SU-DHL-6 (cell line): Measurements from ENCODE around the gene TMIGD2.

Experiments used
- H2AFZ ChIP-seq: fragments of 200-600 bp; sonication (generic); 2 replicates; pipeline ENCODE4 v1.6.1; 2014; ENCODE audit warnings: low read depth, mild to moderate bottlenecking, moderate library complexity, mixed read lengths, antibody characterized with exemption, low read length; ENCODE audit not compliant: severe bottlenecking
- H3F3A ChIP-seq: fragments of 200-600 bp; shearing (Covaris generic); 2 replicates; pipeline ENCODE4 v1.6.0; 2016; ENCODE audit warnings: antibody characterized with exemption, mild to moderate bottlenecking; ENCODE audit not compliant: insufficient read depth
- H3K27ac ChIP-seq: fragments of 200-600 bp; sonication (generic); 2 replicates; pipeline ENCODE4 v1.5.1; 2016; ENCODE audit warnings: low read depth, mild to moderate bottlenecking, low read length, moderate library complexity, mixed read lengths
- H3K27me3 ChIP-seq: fragments of 200-600 bp; sonication (generic), shearing (Covaris generic); 2 replicates; pipeline ENCODE4 v1.6.0; 2014; ENCODE audit warnings: mild to moderate bottlenecking, low read length
- H3K36me3 ChIP-seq: fragments of 200-600 bp; sonication (generic); 2 replicates; pipeline ENCODE4 v1.6.1; 2014; ENCODE audit warnings: mild to moderate bottlenecking, low read length, mixed read lengths
- H3K4me2 ChIP-seq: fragments of 300-600, 200-600 bp; shearing (Covaris generic), sonication (generic); 2 replicates; pipeline ENCODE4 v1.6.0; 2014; ENCODE audit warnings: low read length, low read depth, mild to moderate bottlenecking; ENCODE audit not compliant: poor library complexity, severe bottlenecking
- H3K4me3 ChIP-seq: fragments of 200-600 bp; sonication (generic); 2 replicates; pipeline ENCODE4 v1.5.1; 2014; ENCODE audit warnings: antibody characterized with exemption, low read length, mild to moderate bottlenecking, mixed read lengths; ENCODE audit not compliant: insufficient read depth, poor library complexity, severe bottlenecking
- H3K79me2 ChIP-seq: fragments of 200-600 bp; sonication (generic); 2 replicates; pipeline ENCODE4 v1.6.1; 2014; ENCODE audit warnings: mild to moderate bottlenecking, low read length, moderate library complexity; ENCODE audit not compliant: insufficient read depth
- H3K9ac ChIP-seq: fragments of 200-600 bp; sonication (generic); 2 replicates; pipeline ENCODE4 v1.7.0; 2014; ENCODE audit warnings: mild to moderate bottlenecking, low read length
- H3K9me2 ChIP-seq: fragments of 200-600 bp; sonication (generic); replicated peaks from 2 replicates; pipeline ENCODE4 v1.6.1; 2014; ENCODE audit warnings: low read length; ENCODE audit not compliant: insufficient read depth
- H3K9me3 ChIP-seq: fragments of 200-600 bp; sonication (generic); 2 replicates; pipeline ENCODE4 v1.6.1; 2014; ENCODE audit warnings: low read length, mixed read lengths; ENCODE audit not compliant: insufficient read depth
- H4K20me1 ChIP-seq: fragments of 200-600 bp; sonication (generic); 2 replicates; pipeline ENCODE4 v1.6.1; 2014; ENCODE audit warnings: low read depth, mild to moderate bottlenecking, antibody characterized with exemption, low read length, moderate library complexity, mixed read lengths
- CTCF ChIP-seq: fragments of 200-600 bp; sonication (generic); IDR thresholded peaks from one replicate; pipeline ENCODE4 v1.5.1; 2017; ENCODE audit warnings: antibody characterized with exemption, mild to moderate bottlenecking, low read length, moderate library complexity; ENCODE audit not compliant: insufficient read depth, poor library complexity, severe bottlenecking
- EZH2phosphoT487 ChIP-seq: fragments of 200-600 bp; sonication (generic), shearing (Covaris generic); conservative IDR thresholded peaks from 2 replicates; pipeline ENCODE4 v1.6.1; 2018; ENCODE audit warnings: mild to moderate bottlenecking, antibody characterized with exemption, low read length, moderate library complexity, mixed read lengths

The TMIGD2 gene

GRCh38 chr19:4298810-4299550 is 3.2 kb downstream of the TMIGD2 start:
- no peak for TF ChIP-seq EZH2phosphoT487
- TF ChIP-seq CTCF = no peak
- no peak overlapping the region for H3K27ac ChIP-seq
- H2AFZ ChIP-seq = no peak overlapping the region
- H3K9ac ChIP-seq = no peak overlapping the region
- no peaks in the 10 kb centered on the region for H4K20me1 ChIP-seq
- H3K36me3 ChIP-seq = no peaks in the 10 kb centered on the region
- H3K4me2 ChIP-seq = no peak overlapping the region
- H3K9me2 ChIP-seq = no peaks in the 10 kb centered on the region
- no peaks in the 10 kb centered on the region for H3K27me3 ChIP-seq
- H3F3A ChIP-seq = no peaks in the 10 kb centered on the region
- H3K4me3 ChIP-seq = no peak overlapping the region
- no peaks in the 10 kb centered on the region for H3K79me2 ChIP-seq
- no peaks in the 10 kb centered on the region for H3K9me3 ChIP-seq

DNA sequence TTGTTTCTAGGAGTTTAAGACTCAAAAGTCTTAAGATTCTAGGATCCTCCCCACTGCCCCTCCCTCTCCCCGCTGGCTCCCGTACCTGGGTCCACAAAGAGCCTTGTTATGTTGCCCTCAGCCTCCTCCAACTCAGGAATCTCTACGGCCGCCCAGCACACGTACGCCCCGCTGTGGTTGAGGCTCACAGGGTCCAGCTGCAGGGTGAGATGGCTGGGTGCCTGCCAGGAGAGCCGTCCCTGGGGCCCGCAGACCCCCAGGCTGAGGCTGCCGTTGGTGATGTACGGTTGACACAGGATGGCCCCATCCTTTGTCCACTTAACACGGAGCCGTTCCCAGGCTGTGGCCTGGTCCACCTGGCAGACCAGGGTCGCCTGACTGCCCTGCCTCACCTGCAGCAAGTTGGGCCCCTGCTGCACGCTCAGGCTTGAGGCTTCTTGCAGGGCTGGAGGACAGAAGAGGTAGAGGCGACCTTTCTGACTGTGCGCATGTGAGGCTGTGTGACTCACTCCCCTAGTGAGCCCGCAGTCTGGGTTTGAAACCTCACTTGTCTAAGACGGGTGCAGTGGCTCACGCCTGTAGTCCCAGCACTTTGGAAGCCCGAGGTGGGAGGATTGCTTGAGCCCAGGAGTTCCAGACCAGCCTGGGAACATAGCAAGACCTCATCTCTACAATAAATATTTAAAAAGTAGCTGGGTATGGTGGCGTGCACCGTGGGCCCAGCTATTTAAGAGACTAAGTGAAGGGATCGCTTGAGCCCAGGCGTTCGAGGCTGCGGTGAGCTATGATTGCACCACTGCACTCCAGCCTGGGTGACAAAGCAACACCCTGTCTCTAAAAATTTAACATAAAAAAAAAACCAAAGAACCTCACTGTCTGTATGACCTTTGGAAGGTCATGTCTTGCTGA is 4.0 kb downstream of the TMIGD2 start:
- Histone ChIP-seq H3K9me3 (no peaks in the 10 kb centered on the region), H3K4me2 (no peak overlapping the region), H3K27me3 (no peaks in the 10 kb centered on the region), H3K36me3 (no peaks in the 10 kb centered on the region), H3K9me2 (no peaks in the 10 kb centered on the region), H2AFZ (no peak overlapping the region), H3F3A (no peaks in the 10 kb centered on the region), H3K27ac (no peak overlapping the region), H3K9ac (no peak overlapping the region), H3K79me2 (no peaks in the 10 kb centered on the region), H4K20me1 (no peaks in the 10 kb centered on the region), H3K4me3 (no peak overlapping the region)
- TF ChIP-seq CTCF (no peak), EZH2phosphoT487 (no peak)

GRCh38 chr19:4295972-4296771 is 6.0 kb downstream of the TMIGD2 start:
- H3K4me3 ChIP-seq = no peak overlapping the region
- H3K27ac ChIP-seq = no peak overlapping the region
- H2AFZ ChIP-seq = no peak overlapping the region
- no peaks in the 10 kb centered on the region for H3F3A ChIP-seq
- no peaks in the 10 kb centered on the region for H3K79me2 ChIP-seq
- H3K36me3 ChIP-seq = no peaks in the 10 kb centered on the region
- no peaks in the 10 kb centered on the region for H3K9me3 ChIP-seq
- no peaks in the 10 kb centered on the region for H3K9me2 ChIP-seq
- H3K9ac ChIP-seq = no peak overlapping the region
- H4K20me1 ChIP-seq = no peaks in the 10 kb centered on the region
- H3K27me3 ChIP-seq = no peaks in the 10 kb centered on the region
- no peak overlapping the region for H3K4me2 ChIP-seq
- no peak for TF ChIP-seq CTCF
- no peak for TF ChIP-seq EZH2phosphoT487
